SK-N-SH treated with all-trans-retinoic acid at 6 μM for 48 hours (cell line): ENCODE results near the gene AOX1.

Experiments
- ATAC-seq: fragments of 200-7000 bp; cut with Tn5 transposase; 3 replicates; pipeline ENCODE4 v1.9.1; 2020; ENCODE audit warnings: mild to moderate bottlenecking, moderate library complexity
- ARNTL ChIP-seq: fragments of 450-650 bp; formaldehyde crosslinking; IDR thresholded peaks from 2 replicates; pipeline ENCODE4 v1.5.0; 2020; ENCODE audit warnings: low read depth, mild to moderate bottlenecking, moderate library complexity, borderline replicate concordance
- BACH2 ChIP-seq: fragments of 250-450 bp; sonication (Bioruptor Pico); IDR thresholded peaks from 2 replicates; pipeline ENCODE4 v1.9.0; 2021; ENCODE audit warnings: mild to moderate bottlenecking, borderline replicate concordance
- CREB5 ChIP-seq: fragments of 250-450 bp; sonication (Bioruptor Pico); IDR thresholded peaks from 2 replicates; pipeline ENCODE4 v1.5.1; 2020; ENCODE audit warnings: low read depth, mild to moderate bottlenecking, moderate library complexity
- CSRNP3 ChIP-seq: fragments of 250-450 bp; sonication (Bioruptor Pico); IDR thresholded peaks from 2 replicates; pipeline ENCODE4 v1.5.1; 2021; ENCODE audit warnings: mild to moderate bottlenecking, moderate library complexity
- ESRRG ChIP-seq: fragments of 250-450 bp; sonication (Bioruptor Pico); IDR thresholded peaks from 2 replicates; pipeline ENCODE4 v1.6.1; 2021; ENCODE audit warnings: mild to moderate bottlenecking
- GLIS3 ChIP-seq: fragments of 250-450 bp; sonication (Bioruptor Pico); IDR thresholded peaks from 2 replicates; pipeline ENCODE4 v1.5.0; 2020; ENCODE audit warnings: mild to moderate bottlenecking, moderate library complexity
- ISL1 ChIP-seq: fragments of 250-450 bp; sonication (Bioruptor Pico); IDR thresholded peaks from 2 replicates; pipeline ENCODE4 v2.1.2; 2022; ENCODE audit warnings: mild to moderate bottlenecking, moderate library complexity
- OSR1 ChIP-seq: fragments of 250-450 bp; sonication (Bioruptor Pico); IDR thresholded peaks from 2 replicates; pipeline ENCODE4 v1.8.0; 2022; ENCODE audit warnings: moderate library complexity, mild to moderate bottlenecking, inconsistent platforms
- POU6F1 ChIP-seq: fragments of 250-450 bp; sonication (Bioruptor Pico); IDR thresholded peaks from 2 replicates; pipeline ENCODE4 v1.8.0; 2021; ENCODE audit warnings: low read depth, mild to moderate bottlenecking, moderate library complexity, borderline replicate concordance
- PPARA ChIP-seq: fragments of 250-450 bp; sonication (Bioruptor Pico); IDR thresholded peaks from 2 replicates; pipeline ENCODE4 v1.5.0; 2020; ENCODE audit warnings: mild to moderate bottlenecking, borderline replicate concordance
- RARB ChIP-seq: fragments of 250-450 bp; sonication (Bioruptor Pico); IDR thresholded peaks from 2 replicates; pipeline ENCODE4 v1.8.0; 2021; ENCODE audit warnings: mild to moderate bottlenecking, moderate library complexity
- SNAI2 ChIP-seq: fragments of 250-450 bp; sonication (Bioruptor Pico); IDR thresholded peaks from 2 replicates; pipeline ENCODE4 v1.5.0; 2020; ENCODE audit warnings: mild to moderate bottlenecking, moderate library complexity
- TOX ChIP-seq: fragments of 250-450 bp; sonication (Bioruptor Pico); IDR thresholded peaks from 2 replicates; pipeline ENCODE4 v1.8.0; 2021; ENCODE audit warnings: mild to moderate bottlenecking, moderate library complexity, borderline replicate concordance
- ZC3H10 ChIP-seq: fragments of 250-450 bp; sonication (Bioruptor Pico); IDR thresholded peaks from 2 replicates; pipeline ENCODE4 v1.5.1; 2021; ENCODE audit warnings: mild to moderate bottlenecking, moderate library complexity
- ZFP3 ChIP-seq: fragments of 250-450 bp; sonication (Bioruptor Pico); IDR thresholded peaks from 2 replicates; pipeline ENCODE4 v1.5.0; 2020; ENCODE audit warnings: mild to moderate bottlenecking, moderate library complexity
- ZFP30 ChIP-seq: fragments of 450-650 bp; formaldehyde crosslinking; IDR thresholded peaks from 2 replicates; pipeline ENCODE4 v1.5.0; 2022; ENCODE audit warnings: mild to moderate bottlenecking, moderate library complexity
- ZNF70 ChIP-seq: fragments of 450-650 bp; formaldehyde crosslinking; IDR thresholded peaks from 2 replicates; pipeline ENCODE4 v1.5.0; 2020; ENCODE audit warnings: mild to moderate bottlenecking, moderate library complexity
- ZNF8 ChIP-seq: fragments of 450-650 bp; formaldehyde crosslinking; IDR thresholded peaks from 2 replicates; pipeline ENCODE4 v1.5.0; 2020; ENCODE audit warnings: mild to moderate bottlenecking, moderate library complexity
- TF ChIP-seq, protein P1 (sequence below): fragments of 250-450 bp; sonication (Bioruptor Pico); IDR thresholded peaks from 2 replicates; pipeline ENCODE4 v1.8.0; 2020; ENCODE audit warnings: mild to moderate bottlenecking, moderate library complexity, borderline replicate concordance
- TF ChIP-seq, protein P2 (sequence below): fragments of 250-450 bp; sonication (Bioruptor Pico); IDR thresholded peaks from 2 replicates; pipeline ENCODE4 v1.5.0; 2020; ENCODE audit warnings: mild to moderate bottlenecking, moderate library complexity

The AOX1 gene

GRCh38 chr2:200668478-200668877 is 82.7 kb downstream of the AOX1 start:
- ATAC-seq: no peak
- TF ChIP-seq ARNTL (CRISPR knock-in tag) (no peak), CSRNP3 (CRISPR knock-in tag) (no peak), ZFP3 (CRISPR knock-in tag) (no peak), PPARA (CRISPR knock-in tag) (no peak), OSR1 (CRISPR knock-in tag) (no peak), BACH2 (CRISPR knock-in tag) (no peak), ZC3H10 (CRISPR knock-in tag) (no peak)
- TF ChIP-seq, protein P1, sequence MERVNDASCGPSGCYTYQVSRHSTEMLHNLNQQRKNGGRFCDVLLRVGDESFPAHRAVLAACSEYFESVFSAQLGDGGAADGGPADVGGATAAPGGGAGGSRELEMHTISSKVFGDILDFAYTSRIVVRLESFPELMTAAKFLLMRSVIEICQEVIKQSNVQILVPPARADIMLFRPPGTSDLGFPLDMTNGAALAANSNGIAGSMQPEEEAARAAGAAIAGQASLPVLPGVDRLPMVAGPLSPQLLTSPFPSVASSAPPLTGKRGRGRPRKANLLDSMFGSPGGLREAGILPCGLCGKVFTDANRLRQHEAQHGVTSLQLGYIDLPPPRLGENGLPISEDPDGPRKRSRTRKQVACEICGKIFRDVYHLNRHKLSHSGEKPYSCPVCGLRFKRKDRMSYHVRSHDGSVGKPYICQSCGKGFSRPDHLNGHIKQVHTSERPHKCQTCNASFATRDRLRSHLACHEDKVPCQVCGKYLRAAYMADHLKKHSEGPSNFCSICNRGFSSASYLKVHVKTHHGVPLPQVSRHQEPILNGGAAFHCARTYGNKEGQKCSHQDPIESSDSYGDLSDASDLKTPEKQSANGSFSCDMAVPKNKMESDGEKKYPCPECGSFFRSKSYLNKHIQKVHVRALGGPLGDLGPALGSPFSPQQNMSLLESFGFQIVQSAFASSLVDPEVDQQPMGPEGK (CRISPR knock-in tag): no peak

- ATAC-seq: no peak
- no peak for TF ChIP-seq GLIS3 (CRISPR knock-in tag)
- TF ChIP-seq ZNF70 (CRISPR knock-in tag): no peak
- TF ChIP-seq POU6F1 (CRISPR knock-in tag): no peak
- no peak for TF ChIP-seq BACH2 (CRISPR knock-in tag)
- TF ChIP-seq, protein P2, sequence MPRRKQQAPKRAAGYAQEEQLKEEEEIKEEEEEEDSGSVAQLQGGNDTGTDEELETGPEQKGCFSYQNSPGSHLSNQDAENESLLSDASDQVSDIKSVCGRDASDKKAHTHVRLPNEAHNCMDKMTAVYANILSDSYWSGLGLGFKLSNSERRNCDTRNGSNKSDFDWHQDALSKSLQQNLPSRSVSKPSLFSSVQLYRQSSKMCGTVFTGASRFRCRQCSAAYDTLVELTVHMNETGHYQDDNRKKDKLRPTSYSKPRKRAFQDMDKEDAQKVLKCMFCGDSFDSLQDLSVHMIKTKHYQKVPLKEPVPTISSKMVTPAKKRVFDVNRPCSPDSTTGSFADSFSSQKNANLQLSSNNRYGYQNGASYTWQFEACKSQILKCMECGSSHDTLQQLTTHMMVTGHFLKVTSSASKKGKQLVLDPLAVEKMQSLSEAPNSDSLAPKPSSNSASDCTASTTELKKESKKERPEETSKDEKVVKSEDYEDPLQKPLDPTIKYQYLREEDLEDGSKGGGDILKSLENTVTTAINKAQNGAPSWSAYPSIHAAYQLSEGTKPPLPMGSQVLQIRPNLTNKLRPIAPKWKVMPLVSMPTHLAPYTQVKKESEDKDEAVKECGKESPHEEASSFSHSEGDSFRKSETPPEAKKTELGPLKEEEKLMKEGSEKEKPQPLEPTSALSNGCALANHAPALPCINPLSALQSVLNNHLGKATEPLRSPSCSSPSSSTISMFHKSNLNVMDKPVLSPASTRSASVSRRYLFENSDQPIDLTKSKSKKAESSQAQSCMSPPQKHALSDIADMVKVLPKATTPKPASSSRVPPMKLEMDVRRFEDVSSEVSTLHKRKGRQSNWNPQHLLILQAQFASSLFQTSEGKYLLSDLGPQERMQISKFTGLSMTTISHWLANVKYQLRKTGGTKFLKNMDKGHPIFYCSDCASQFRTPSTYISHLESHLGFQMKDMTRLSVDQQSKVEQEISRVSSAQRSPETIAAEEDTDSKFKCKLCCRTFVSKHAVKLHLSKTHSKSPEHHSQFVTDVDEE (CRISPR knock-in tag): no peak
- TF ChIP-seq ZFP30: no peak
- no peak for TF ChIP-seq TOX
- no peak for TF ChIP-seq ZNF8 (CRISPR knock-in tag)
- TF ChIP-seq OSR1 (CRISPR knock-in tag): no peak
- no peak for TF ChIP-seq CREB5 (CRISPR knock-in tag)
- TF ChIP-seq ISL1 (CRISPR knock-in tag): no peak
- no peak for TF ChIP-seq ZFP3 (CRISPR knock-in tag)
- no peak for TF ChIP-seq ARNTL (CRISPR knock-in tag)
- no peak for TF ChIP-seq ZC3H10 (CRISPR knock-in tag)
- no peak for TF ChIP-seq RARB (CRISPR knock-in tag)
- TF ChIP-seq SNAI2 (CRISPR knock-in tag): no peak
- TF ChIP-seq ESRRG (CRISPR knock-in tag): no peak
These were observed 83.5 kb downstream of the AOX1 start for GRCh38 chr2:200669308-200669707.

GRCh38 chr2:200670313-200670712 is 84.5 kb downstream of the AOX1 start:
- ATAC-seq: no peak; the same call in 2 of the 3 replicates
- TF ChIP-seq OSR1 (CRISPR knock-in tag) (no peak), ARNTL (CRISPR knock-in tag) (no peak), CSRNP3 (CRISPR knock-in tag) (no peak), ZNF8 (CRISPR knock-in tag) (no peak)
